NCI-H2196 (cell line): ENCODE results near the gene IFFO2.

Experiments used
- DNase-seq: peaks from one replicate; lab custom pipeline; 2025; ENCODE audit not compliant: unreplicated experiment; lab: John Stamatoyannopoulos, UW

The IFFO2 gene

GRCh38 chr1:18972991-18973390 lies 16.5 kb upstream of the IFFO2 start:
- no peak for DNase-seq

GRCh38 chr1:18972531-18972930 lies 16.1 kb upstream of the IFFO2 start:
- peak; percentile 23 for DNase-seq

GRCh38 chr1:18970762-18971161 lies 14.3 kb upstream of the IFFO2 start:
- DNase-seq, result no peak

- no peak for DNase-seq
These were observed 13.9 kb upstream of the IFFO2 start for GRCh38 chr1:18970358-18970757.

- no peak for DNase-seq
These were observed 10.7 kb upstream of the IFFO2 start for GRCh38 chr1:18967066-18967690.

GRCh38 chr1:18965206-18966173 lies 9.0 kb upstream of the IFFO2 start:
- DNase-seq, result no peak

- DNase-seq, result no peak
These were observed 7.5 kb upstream of the IFFO2 start for GRCh38 chr1:18963968-18964367.

GRCh38 chr1:18962855-18963737 lies 6.6 kb upstream of the IFFO2 start:
- no peak for DNase-seq

GRCh38 chr1:18962121-18962721 lies 5.7 kb upstream of the IFFO2 start:
- no peak for DNase-seq

GRCh38 chr1:18960821-18961220 lies 4.3 kb upstream of the IFFO2 start:
- DNase-seq, result no peak

GRCh38 chr1:18960409-18960808 lies 3.9 kb upstream of the IFFO2 start:
- DNase-seq, result no peak

GRCh38 chr1:18959591-18959990 lies 3.1 kb upstream of the IFFO2 start:
- no peak for DNase-seq

GRCh38 chr1:18957532-18958300 lies 1.2 kb upstream of the IFFO2 start:
- no peak for DNase-seq

GRCh38 chr1:18957136-18957521 lies 653 bp upstream of the IFFO2 start:
- DNase-seq, result no peak

- DNase-seq, result peak; percentile 40
These were observed 859 bp downstream of the IFFO2 start for GRCh38 chr1:18955441-18956192.

- DNase-seq, result no peak
These were observed 1.4 kb downstream of the IFFO2 start for GRCh38 chr1:18955131-18955440.

- DNase-seq, result no peak
These were observed 2.0 kb downstream of the IFFO2 start for GRCh38 chr1:18954270-18955071.

GRCh38 chr1:18953731-18954231 lies 2.7 kb downstream of the IFFO2 start:
- DNase-seq, result no peak
